CD4-positive, alpha-beta T cell treated with Interleukin-1 beta for 1 hour (primary cell): ENCODE data around the gene USP5.
A peak's percentile ranks its signal among the peaks of the same experiment; 100 is the strongest.
"Not testable (repeated sequence)": the region's sequence is repeated elsewhere in the genome, so short reads cannot be mapped to it uniquely, and the experiment has no call there.

Source experiments
- DNase-seq, 2 donors: peaks; one replicate each; pipeline ENCODE4 v3.0.0-alpha.2; 2020 to 2022

The USP5 gene

DNA sequence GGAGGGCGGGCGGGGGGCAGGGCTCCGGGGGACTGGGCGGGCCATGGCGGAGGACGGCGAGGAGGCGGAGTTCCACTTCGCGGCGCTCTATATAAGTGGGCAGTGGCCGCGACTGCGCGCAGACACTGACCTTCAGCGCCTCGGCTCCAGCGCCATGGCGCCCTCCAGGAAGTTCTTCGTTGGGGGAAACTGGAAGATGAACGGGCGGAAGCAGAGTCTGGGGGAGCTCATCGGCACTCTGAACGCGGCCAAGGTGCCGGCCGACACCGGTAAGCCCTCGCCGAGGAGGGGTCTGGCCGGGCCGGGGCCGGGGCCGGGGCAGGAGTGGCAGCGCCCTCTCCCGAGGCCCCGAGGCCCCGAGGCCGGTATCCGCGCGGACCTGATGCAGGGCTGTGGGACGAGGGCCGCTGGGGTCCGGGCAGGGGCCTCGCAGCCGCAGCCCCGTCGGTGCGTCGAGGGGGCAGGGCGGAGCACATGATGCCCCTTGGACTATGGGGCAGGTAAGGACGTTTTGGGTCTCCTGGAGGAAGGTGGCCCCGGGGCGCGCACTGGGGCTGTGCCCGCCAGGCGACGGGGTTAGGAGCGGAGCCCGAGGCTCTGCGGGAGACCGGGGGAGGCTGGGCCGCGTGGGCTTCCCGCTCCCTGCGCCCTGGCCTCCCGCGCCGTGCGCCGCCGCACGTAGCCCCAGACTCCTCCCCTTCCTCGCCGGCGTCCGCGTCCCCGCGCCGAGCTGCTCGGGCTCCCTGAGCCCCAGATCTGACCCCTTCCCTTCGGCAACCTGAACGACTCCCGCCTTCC is 15.7 kb downstream of the USP5 start, which contains the start of gene TPI1:
Gene TPI1, plus strand, starts transcription at position 119 of the 798 bp plus-strand sequence. Its CDS starts 36 bp downstream, at position 155.
- peak; percentile 85 to 87 for DNase-seq

- DNase-seq: peak in 1 of 2 donors; percentile 17
These were observed 16.5 kb downstream of the USP5 start for GRCh38 chr12:6868211-6869048.

- DNase-seq: peak; percentile 82 to 89
These were observed 17.4 kb downstream of the USP5 start for GRCh38 chr12:6869049-6870021.

GRCh38 chr12:6870304-6870703 is 18.4 kb downstream of the USP5 start:
- not testable (repeated sequence) for DNase-seq

DNA sequence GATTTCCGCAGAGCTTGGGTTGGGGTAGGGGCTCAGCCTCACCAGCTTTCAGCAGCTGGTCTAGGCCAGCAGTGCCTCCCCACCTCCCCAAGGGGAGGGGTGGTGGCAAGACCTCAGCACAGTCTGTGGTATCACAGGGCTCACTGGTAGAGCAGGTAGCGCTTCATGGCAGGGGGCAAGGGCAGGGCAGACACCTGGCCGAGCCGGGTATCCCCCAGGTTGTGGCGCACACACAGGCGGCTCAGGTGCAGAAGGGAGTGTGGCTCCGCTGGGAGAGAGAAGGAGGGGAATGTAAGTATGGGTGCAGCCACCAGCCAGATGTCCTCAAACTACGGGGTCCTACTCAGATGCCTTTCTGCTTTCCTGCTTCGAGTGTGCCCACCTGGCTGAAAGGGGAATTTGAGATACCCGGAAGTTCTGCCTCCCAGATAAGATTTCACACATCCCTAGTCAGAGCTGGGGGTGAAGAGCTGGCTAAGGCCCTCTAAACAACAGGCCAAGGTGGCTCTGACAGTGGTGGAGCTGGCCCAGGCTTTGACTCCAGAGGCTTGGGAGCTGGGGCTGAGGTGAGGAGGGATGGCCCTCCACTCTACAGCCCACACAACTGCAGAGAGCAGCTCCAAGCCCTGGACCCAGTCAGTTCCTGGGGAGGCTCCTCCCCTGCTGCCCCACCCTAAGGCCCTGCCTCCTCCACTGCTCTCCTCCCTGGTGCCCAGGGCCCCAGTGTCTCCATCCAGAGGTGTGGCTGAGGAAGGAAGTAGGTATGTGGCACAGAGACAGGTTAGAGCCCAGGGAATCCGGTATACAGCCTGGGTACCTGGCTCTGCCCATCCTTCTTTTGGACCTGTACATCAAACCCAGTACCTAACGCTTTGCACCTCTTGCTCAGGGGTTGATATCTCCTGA is 19.4 kb downstream of the USP5 start:
- DNase-seq: peak; percentile 15 to 41

DNA sequence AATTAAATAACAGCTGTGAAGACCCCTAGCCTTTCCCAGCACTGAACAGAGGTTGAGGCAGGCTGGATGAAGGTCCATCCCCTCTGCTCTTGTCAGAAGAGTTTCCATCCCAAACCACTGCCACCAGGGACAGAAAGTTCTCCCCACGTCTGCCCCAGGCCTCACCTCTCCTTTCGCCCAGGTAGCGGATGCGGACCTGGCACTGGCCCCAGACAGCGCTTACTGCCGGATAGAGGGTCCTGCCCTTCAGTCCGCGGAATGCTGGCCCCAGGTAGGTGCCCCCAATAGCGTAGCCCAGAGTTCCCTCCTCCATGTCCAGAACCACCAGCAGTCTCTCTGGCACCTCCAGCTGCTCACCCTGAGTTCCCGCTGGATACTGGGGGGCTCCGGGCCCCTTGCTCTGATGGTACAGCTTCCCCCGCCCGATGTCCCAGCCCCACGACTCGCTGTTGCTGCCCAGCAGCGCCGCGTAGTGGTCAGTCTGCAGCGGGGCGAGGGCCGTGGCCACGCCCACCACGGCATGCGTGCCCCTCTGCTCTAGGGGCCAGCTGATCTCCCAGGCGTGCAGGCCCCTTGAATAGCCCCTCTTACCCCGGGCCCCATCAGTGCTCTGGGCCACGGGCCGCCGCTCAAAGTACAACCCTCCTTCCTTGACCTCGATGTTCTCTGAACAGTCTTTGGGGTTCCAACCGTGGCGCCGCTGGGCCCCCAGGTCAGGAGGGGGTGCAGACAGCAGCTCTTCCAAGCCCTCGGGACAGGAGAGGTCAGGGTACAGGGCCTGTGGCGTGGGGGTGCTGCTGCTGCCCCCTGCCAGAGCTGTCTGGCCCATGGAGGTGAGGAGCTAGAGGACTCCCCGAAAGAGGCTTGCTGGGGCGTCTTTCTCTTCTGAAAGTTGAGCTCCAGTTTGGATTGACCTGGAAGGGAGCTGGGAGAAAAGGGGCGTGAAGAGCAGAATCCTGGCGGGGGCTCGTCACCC is 20.4 kb downstream of the USP5 start:
- DNase-seq: peak; percentile 84 to 88

GRCh38 chr12:6873094-6874014 is 21.4 kb downstream of the USP5 start, which contains the start of gene SPSB2:
Gene SPSB2 (minus strand): TSS chr12:6873303. CDS start chr12:6872901, 402 bp downstream.
- peak; percentile 98 for DNase-seq

DNA sequence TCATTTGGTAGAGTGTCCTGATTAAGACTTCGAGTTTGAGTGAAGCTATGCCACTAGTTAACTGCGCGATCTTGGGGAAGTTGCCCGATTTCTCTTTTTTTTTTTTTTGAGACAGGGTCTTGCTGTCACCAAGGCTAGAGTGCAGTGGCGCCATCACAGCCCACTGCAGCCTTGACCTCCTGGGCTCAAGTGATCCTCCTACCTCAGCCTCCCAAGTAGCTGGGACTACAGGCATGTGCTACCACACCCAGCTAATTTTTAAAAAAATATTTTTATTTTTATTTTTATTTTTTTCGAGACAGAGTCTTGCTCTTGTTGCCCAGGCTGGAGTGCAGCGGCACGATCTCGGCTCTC is 22.0 kb downstream of the USP5 start:
- DNase-seq: not testable (repeated sequence)

DNA sequence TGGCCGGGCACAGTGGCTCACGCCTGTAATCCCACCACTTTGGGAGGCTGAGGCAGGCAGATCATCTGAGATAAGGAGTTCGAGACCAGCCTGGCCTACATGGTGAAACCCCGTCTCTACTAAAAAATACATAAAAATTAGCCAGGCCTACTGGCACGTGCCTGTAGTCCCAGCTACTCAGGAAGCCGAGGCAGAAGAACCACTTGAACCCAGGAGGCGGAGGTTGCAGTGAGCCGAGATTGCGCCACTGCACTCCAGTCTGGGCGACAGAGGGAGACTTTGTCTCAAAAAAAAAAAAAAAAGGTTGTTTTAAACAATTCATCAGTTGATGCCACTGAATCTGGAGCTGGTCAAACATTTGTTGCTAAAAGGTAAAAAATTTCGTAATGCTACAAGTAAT is 27.9 kb downstream of the USP5 start:
- DNase-seq: not testable (repeated sequence)

- DNase-seq: no peak
These were observed 31.3 kb downstream of the USP5 start for GRCh38 chr12:6883252-6883651.

GRCh38 chr12:6883683-6884082 is 31.7 kb downstream of the USP5 start:
- DNase-seq: no peak

DNA sequence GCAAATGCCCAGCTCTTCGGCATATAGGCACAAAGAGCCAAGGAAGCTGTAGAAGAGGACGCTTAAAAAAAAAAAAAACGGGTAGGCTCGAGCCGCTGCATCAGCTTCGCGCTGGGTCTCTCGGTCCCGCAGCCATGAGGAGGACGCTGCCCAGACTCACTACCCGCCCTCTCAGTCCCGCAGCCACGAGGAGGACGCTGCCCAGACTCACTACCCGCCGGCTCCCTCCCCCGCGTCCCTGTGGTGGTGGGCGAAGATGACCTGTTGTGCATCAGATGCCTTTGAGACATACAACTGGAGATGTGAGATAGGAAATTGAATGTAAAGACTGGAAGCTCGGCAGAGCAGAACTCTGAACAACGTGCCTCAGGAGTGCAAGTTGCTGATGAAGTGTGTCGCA is 32.6 kb downstream of the USP5 start:
- no peak for DNase-seq

GRCh38 chr12:6886206-6886999 is 34.5 kb downstream of the USP5 start:
- not testable (repeated sequence) for DNase-seq

DNA sequence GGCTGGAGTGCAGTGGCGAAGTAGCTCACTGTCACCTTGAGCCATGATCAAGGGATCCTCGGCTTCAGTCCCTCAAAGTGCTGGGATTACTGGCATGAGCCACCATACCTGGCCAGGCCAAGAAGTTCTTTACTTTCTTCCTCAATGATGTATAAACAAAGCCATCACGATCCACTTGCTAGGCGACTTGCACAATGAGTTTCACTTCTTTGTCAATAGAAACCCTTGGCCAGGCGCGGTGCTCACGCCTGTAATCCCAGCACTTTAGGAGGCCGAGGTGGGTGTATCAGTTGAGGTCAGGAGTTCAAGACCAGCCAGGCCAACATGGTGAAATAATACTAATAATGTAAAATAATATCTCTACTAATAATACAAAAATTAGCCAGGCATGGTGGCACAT is 35.5 kb downstream of the USP5 start:
- peak in 1 of 2 donors; percentile 25 for DNase-seq

DNA sequence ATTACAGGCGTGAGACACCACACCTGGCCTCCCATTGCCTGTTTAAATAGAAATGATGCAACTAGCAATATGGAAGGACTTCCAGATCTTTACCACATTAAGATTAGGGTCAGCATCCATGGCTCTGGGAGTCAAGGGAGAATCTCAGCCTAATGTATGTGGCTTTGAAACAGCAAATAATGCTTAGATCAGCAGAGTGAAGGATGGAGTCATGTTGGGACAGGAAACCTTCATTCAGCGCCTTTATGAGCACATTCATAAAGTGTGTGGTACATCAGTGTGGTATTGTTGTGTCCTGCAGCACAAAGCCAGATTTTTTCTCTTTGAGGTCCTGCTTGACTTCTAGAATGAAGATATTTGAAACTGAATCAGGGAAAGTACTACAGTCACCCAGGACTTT is 36.4 kb downstream of the USP5 start:
- no peak for DNase-seq

- not testable (repeated sequence) for DNase-seq
These were observed 36.8 kb downstream of the USP5 start for GRCh38 chr12:6888794-6889193.

- not testable (repeated sequence) for DNase-seq
These were observed 38.0 kb downstream of the USP5 start for GRCh38 chr12:6889775-6890573.
